GM18873 (cell line): Measurements from ENCODE around the gene PDZD2.
"Not testable (repeated sequence)": the region's sequence is repeated elsewhere in the genome, so short reads cannot be mapped to it uniquely, and the experiment has no call there.

Experiments
- ATAC-seq: cut with Tn5 transposase; IDR thresholded peaks from one replicate; pipeline ENCODE4 v1.9.1; 2021; ENCODE audit warnings: mild to moderate bottlenecking, moderate library complexity, moderate number of reproducible peaks; ENCODE audit not compliant: unreplicated experiment, low FRiP score

Gene PDZD2

DNA sequence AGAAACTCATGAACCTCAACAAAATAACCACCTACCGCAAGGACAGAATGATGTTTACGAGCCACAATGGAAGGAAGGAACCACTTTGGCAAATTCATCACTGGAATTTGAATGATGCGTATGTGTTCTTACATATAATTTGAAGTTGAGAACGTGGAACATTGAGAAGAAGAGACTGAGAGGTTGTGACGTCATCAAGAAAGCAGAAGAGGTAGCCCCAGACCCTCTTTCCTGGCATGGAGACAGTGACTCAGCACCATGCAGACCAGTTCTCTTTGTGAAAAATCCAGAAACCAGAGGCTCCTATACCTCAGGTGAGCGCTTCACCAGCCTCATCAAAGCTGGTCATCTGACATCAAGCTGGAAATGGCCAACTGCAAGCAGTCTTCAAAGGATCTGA lies 124.5 kb downstream of the PDZD2 start:
- ATAC-seq: no peak

DNA sequence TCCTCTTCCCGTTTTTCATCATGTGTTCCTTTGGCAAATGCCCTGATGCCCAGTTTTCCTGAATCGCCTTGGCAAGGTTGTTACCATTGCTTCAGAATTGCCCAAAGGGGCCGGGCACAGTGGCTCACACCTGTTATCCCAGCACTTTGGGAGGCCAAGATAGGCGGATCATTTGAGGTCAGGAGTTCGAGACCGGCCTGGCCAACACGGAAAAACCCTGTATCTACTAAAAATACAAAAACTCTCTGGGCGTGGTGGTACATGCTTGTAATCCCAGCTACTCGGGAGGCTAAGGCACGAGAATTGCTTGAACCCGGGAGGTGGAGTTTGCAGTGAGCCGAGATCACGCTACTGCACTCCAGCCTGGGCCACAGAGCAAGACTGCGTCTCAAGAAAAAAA lies 125.8 kb downstream of the PDZD2 start:
- ATAC-seq: not testable (repeated sequence)

DNA sequence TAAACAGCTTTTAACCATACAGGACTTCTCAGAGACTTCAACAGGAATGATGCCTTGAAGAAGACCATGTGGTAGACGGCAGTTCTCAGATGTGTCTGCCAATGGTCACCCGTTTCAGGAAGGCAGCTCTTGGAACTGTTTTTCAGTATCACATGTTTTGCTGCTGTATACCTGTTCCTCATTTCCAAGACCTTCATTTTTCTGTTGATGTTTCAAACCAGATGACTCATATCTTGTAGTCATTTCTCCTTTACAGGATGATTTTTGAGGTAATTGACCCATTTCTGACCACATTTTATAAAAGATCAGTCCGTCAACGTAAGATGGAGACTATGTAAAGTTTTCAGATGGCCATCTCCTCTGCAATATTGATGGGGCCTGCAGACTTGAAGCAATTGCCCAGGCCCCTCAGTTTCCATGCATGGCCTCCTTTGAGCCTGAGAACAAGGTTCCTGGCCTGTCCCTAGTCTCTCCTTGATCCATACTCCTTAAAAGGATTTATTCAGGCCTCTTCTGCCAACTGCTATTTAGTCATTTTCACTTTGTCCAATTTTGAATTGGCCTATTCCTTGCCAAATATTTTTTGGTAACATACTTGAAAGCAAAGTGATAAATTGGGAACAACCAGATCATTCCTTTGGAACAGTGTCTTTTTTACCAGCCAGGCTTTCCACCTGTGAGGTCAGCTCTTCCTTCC lies 128.6 kb downstream of the PDZD2 start:
- ATAC-seq: no peak

DNA sequence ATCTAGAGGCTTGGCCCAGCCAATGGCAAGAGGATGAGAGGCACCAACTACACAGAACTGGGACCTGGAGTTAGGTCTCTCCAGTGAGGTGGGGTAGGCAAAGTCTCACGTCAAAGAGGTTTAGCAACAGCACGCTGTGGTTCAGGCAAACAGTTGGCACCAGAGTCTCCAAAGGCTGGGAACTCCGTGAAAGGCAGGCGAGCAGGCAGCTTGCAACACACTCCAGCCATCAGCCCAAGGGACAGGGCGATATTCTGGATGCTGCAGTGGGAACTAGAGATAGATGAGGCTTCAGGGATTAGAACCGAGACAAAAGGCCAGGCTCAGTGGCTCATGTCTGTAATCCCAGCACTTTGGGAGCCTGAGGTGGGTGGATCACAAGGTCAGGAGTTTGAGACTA lies 129.1 kb downstream of the PDZD2 start:
- no peak for ATAC-seq

DNA sequence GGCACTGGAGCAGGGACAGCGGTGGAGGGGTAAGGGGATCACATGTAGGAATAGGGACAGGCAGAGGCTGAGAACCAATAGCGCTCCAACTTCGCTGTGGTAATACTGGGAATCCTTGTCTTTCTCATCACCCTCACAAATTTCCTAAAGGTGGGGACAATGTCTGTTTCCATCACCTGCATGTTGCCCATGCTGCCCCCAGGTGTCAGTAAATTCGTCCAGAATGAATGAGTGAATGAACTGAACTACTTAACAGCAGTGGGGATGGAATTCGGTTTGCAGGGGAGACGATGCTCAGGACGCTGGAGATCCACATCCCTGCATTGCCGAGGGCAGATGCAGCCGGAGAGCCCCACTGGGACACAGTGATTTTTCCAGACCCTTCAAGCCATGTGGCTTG lies 129.9 kb downstream of the PDZD2 start:
- ATAC-seq: no peak

DNA sequence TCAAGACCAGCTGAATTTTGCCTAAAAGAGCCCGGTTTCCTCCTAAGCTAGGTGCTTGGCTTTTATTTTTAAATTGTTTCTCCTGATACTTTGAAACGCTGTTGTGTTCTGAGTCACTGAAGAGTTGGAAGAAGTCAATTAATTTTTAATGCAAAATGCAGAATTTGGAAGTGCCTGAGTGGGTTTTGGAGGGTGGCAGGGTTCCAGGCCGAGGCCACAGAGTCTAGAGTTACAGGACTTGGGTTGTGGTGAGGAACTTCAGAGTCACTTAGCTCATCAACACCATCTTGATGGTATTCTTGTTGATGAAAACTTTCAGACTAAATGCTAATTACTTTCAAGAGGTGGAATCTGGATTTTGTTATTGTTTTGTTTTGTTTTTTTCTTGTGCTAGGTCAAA lies 130.6 kb downstream of the PDZD2 start:
- no peak for ATAC-seq

DNA sequence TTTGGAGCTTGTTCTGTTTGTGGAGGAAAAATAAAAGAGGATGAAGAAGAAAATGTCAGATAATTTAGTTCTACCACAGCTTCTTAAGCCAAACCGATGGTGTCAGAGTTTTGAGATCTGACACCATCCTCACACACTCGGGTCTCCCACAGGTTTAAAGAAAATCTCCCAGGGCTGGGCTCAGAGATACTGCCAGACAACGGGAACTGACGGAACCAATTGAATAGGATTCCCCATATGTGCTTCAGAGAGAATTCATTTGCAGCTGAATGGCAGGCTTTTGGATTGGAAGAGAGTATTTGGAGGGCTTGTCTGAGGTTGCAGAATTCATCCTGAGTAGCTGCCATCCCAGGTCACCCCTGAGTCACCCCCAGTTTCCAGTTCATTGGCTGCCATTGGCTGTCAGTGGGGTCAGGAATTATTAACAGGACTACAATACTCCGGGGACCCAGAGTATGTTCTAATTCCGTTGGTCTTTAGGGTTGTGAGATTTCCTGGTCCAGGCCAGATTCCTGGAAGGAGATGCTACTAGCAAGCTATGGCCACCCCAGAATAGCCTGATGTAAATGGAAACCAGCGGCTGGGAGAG lies 131.3 kb downstream of the PDZD2 start:
- ATAC-seq: no peak

DNA sequence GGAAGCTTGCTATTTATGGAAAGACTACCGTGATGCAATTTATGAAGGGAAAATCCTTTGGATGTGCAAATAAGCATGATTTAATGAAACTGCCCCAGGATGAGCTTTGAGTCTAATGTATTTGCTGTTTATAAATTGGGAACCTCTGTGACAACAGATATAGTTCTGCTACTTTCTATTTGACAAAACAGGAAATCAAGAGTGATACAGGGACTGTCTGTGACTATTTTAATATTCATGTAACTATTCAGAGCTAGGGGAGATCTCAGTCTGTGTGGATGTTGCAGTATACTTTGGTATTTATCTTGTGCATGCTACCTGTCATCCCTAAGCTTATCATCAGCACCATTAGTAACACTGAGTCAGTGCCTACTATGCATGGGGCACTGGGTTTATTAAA lies 132.1 kb downstream of the PDZD2 start:
- ATAC-seq: peak; percentile 85

DNA sequence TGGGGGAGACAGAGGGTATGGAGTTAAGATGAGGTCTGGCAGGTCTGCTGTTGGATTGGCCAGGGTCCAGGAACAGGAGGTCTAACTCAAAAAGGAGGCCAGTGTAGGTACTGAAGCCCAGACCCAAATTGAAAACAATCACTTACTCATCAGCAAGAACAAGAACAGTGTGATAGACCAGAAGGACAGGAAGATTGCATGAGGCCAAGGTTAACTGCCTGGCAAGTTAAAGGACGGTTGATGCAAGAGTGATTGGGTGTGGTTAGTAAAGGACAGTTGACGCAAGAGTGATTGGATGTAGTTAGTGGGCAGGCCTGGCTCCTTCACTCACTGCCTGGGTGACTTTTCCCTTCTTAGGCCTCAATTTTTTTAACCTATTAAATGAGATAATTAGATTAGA lies 132.6 kb downstream of the PDZD2 start:
- ATAC-seq: no peak

DNA sequence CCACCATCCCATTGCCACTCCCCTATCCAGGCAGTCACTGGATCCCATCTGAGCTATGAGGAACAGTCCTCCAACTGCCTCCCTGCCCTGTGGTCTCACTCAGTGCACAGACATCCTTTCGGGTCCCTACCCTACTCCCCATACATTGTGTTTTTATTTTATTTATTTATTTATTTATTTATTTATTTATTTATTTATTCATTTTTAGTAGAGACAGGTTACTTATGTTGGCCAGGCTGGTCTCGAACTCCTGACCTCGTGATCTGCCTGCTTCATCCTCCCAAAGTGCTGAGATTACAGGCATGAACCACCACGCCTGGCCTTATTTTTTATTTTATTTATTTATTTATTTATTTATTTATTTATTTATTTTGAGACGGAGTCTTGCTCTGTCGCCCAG lies 137.4 kb downstream of the PDZD2 start:
- not testable (repeated sequence) for ATAC-seq

DNA sequence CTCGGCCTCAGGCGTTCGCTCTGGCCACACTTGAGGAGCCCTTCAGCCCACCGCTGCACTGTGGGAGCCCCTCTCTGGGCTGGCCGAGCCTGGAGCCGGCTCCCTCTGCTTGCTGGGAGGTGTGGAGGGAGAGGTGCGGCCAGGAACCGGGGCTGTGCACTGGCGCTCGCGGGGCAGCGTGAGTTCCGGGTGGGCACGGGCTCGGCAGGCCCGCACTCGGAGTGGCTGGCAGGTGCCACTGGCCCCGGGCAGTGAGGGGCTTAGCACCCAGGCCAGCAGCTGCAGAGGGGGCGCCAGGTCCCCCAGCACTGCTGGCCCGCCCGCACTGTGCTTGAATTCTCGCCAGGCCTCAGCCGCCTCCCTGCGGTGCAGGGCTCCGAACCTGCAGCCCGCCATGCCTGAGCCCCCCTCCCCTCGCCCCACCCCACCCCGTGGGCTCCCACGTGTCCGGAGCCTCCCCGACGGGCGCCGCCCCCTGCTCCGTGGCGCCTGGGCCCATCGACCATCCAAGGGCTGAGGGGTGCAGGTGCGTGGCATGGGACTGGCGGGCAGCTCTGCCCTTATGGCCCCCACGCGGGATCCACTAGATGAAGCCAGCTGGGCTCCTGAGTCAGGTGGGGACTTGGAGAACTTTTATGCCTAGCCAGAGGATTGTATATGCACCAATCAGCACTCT lies 138.2 kb downstream of the PDZD2 start:
- no peak for ATAC-seq

DNA sequence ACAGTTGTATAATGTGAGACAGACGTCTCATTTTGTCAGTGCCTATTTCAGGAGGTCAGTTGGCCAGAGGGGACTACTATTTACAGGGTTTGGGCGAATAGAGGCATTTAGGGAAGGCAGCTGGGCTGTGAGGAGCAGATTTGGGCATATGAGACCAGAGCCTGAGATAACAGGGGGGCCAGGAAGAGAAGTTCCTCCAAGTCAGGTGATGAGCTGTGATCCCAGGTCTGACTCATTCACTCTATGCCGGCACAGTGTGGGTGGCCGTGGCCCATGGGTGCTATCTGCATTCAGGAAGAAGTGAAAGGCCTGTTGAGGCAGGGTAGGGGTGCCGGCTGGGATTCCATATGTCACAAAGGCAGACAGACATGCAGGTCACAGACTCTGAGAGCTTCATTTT lies 142.8 kb downstream of the PDZD2 start:
- ATAC-seq: no peak

DNA sequence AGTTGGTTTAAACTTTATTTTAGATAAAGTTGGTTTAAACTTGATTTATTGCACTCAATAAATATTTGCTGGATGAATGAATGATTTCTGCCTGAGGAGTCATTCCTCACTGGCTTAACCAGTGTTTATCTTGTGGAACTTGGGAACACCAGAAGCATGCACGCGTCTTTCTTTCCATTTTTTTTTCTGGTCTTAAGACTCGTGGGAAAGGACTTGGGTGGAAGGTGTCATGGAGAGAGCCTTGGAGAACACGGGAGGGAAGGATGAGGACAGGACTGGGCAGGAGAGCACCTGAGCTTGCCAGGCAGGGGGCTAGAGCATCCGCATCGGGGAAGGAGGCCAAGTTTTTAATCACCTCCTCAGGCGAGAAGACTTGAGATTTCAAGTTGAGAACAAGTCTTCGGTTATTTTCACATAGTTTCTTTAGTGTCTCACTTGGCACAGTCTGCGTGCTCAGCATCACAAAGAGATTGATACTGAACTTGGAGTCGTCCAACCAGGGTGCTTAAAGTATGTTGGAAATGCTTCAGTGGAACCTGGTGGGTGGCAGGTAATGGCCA lies 144.2 kb downstream of the PDZD2 start:
- ATAC-seq: no peak

DNA sequence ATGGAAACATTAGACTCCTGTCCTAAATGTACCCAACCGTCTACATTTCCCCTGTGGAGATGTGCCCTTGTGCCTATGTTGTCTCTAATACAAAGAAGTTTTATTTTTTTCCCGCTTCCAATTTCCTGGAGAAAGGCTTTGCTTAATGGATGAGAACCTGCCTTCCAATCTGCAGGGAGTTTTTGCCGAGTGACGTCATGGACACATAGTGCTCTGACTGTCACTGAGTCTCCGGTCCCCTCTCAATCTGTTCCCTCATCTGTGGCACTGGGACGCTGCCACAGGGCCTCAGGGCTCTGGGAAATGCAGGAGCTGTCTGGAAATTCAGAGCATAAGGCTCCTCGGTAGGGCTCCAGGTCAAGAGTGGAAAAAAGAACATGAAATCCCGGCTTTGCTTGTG lies 144.8 kb downstream of the PDZD2 start:
- no peak for ATAC-seq

DNA sequence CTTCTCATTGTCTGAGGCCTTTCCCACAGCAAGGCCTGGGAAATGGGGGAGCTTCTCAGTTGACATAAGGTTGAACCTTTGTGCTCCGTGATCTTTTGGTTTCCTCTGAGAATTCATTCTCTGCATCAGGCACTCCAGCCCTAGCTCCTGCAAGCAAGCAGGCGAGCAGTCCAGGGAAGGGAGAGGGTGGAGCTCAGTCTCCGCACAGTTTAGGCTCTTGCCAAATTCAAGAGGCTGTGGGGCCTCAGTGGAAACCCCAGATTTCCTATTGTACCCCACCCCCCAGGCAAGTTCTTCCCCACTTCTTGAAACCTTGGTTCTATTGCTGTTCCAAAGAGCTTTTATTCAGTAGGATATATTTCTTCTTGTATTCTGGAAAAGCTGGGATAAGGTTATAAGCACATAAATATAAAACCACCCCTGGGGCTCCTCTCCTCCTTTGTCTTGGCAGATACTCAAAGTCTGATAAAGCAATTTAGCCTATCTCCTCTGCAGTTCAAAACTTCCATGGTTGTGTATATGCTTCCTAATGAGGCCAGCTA lies 147.2 kb downstream of the PDZD2 start:
- ATAC-seq: no peak

DNA sequence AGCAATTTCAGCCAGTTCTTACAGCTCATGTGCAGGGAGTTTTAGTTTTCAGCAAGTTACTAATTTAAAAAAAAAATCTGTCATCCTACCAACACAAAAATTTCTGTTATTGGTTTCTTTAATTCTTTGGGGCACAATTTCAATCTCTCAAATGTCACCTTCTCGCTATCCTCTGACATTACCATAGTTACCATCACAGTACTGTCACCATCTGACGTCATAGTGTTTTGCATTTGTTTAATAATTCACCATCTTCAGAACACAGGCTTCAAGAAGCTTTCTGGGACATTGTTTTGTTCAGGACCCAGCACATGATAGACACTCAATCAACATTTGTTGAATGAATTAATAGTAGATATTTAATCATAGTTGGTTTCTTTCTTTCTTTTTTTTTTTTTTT lies 155.1 kb downstream of the PDZD2 start:
- ATAC-seq: no peak

DNA sequence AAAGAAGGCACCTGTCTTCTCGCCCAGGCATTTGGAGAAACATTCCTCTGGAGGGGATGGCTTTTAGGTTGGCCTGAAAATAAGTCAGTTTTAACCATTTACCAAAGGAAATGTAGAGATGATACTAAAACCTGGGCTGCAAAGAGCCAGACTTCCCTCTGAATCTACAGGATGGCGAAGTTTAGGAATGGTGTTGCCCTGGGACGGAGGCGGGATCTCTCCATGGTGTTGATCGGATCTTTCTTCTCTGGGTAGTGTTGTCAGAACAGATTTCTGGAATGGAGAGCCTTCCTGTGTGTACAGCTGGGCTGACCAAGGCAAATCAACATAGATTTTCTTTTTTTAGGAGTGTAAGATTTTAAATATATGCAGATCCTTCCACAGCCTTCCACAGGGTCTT lies 159.2 kb downstream of the PDZD2 start:
- no peak for ATAC-seq

DNA sequence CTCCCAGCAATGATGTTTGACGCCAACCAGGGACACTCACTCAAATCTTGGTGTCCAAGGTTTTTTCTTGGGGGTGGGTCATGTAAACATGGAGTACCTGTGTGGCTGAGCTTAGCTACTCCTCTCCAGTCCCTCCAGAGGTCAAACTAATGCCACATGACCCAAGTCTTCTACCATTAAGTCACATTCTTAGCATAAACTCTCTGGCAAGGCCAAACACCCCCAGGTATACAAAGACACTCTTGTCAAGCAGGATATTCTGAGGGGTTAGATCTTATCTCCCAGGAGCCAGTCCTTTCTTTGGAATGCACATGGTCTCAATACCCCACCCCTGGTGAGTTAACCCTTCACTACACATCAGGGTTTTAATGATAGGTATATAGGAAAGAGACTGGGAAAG lies 161.4 kb downstream of the PDZD2 start:
- ATAC-seq: no peak

DNA sequence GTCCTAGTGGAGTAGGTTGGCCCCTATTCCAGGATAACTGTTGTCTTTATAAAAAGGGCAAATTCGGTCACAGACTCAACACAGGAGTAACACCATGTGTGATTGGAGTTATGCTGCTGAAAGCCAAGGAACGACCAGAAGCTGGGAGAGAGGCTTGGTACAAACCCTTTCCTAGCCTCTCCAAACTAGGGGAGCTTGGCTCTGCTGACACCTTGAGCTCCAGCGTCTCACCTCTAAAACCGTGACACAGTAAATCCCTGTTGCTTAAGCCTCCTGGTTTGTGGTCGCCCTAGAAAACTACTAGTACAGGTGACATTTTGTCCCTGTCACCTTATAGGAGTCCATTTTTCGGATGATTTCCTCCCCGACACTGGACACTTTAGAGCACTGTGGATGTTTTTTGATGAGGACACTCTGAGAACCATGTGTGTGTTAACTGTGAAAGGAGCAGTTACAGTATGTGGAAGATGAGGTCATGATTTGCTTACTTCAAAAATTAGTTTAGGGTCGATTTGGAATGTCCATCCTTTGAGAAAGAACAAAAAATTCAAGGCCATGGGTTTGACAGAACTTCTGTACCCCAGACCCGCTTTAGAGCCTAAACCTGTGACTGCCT lies 167.0 kb downstream of the PDZD2 start:
- no peak for ATAC-seq

DNA sequence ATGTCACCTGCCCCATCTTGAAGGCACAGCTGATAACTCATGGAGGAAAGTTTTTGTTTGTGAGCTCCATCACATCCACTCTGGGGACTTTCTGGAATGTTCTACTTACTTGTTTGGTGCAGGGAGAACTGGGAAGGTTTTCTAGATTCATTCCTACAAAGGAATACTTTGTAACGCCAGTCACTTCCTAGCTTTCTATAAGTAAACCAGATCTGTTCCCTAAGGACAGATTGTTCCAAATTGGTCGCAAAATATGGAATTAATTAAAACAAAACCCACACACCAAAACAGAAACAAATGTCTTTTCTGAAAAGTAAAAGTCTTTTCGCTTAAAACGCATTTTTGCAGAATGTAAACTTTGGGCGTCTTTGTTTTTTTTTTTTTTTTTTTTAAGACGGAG lies 167.6 kb downstream of the PDZD2 start:
- no peak for ATAC-seq
